Ramos (cell line): ENCODE data around the gene MYO5C.
"Not testable (repeated sequence)": the region's sequence is repeated elsewhere in the genome, so short reads cannot be mapped to it uniquely, and the experiment has no call there.

ENCODE experiments used
- in situ Hi-C: fragments of 300-500 bp; cut with MboI; formaldehyde crosslinking; loops from one replicate; pipeline ENCODE4 v1.14.3; 2022; ENCODE audit warnings: low sequenced_read_pairs; ENCODE audit not compliant: unreplicated experiment

Gene MYO5C

GRCh38 chr15:52308446-52309153 lies 13.0 kb upstream of the MYO5C start:
- in situ Hi-C loops, result no loop called here

GRCh38 chr15:52307847-52308246 lies 12.2 kb upstream of the MYO5C start:
- in situ Hi-C loops, result no loop called here

- in situ Hi-C loops, result no loop called here
Observed at GRCh38 chr15:52306270-52306669, 10.7 kb upstream of the MYO5C start.

- in situ Hi-C loops, result no loop called here
Observed at GRCh38 chr15:52303093-52303772, 7.6 kb upstream of the MYO5C start.

GRCh38 chr15:52301265-52301847 lies 5.8 kb upstream of the MYO5C start:
- in situ Hi-C loops, result no loop called here

GRCh38 chr15:52294881-52295420 lies 653 bp downstream of the MYO5C start:
- in situ Hi-C loops, result no loop called here

GRCh38 chr15:52292780-52293392 lies 2.7 kb downstream of the MYO5C start:
- in situ Hi-C loops, result no loop called here

- in situ Hi-C loops, result no loop called here
Observed at GRCh38 chr15:52291204-52291603, 4.4 kb downstream of the MYO5C start.

- in situ Hi-C loops, result no loop called here
Observed at GRCh38 chr15:52290800-52291199, 4.8 kb downstream of the MYO5C start.

- in situ Hi-C loops, result no loop called here
Observed at GRCh38 chr15:52290329-52290728, 5.3 kb downstream of the MYO5C start.

- in situ Hi-C loops, result no loop called here
Observed at GRCh38 chr15:52289629-52290081, 5.9 kb downstream of the MYO5C start.

- in situ Hi-C loops, result no loop called here
Observed at GRCh38 chr15:52288986-52289385, 6.6 kb downstream of the MYO5C start.

- in situ Hi-C loops, result no loop called here
Observed at GRCh38 chr15:52288051-52288942, 7.3 kb downstream of the MYO5C start.

- in situ Hi-C loops, result no loop called here
Observed at GRCh38 chr15:52287114-52287513, 8.5 kb downstream of the MYO5C start.

- in situ Hi-C loops, result not testable (repeated sequence)
Observed at GRCh38 chr15:52285941-52286340, 9.7 kb downstream of the MYO5C start.

GRCh38 chr15:52284164-52284563 lies 11.4 kb downstream of the MYO5C start:
- in situ Hi-C loops, result no loop called here

- in situ Hi-C loops, result no loop called here
Observed at GRCh38 chr15:52283281-52283680, 12.3 kb downstream of the MYO5C start.

GRCh38 chr15:52282418-52282817 lies 13.2 kb downstream of the MYO5C start:
- in situ Hi-C loops, result no loop called here

- in situ Hi-C loops, result no loop called here
Observed at GRCh38 chr15:52281085-52282035, 14.2 kb downstream of the MYO5C start.
